ENCODE results near the gene NFYA. TPM values are rescaled to one million over a fixed set of nuclear protein-coding genes. Genes with fewer than 3 reads are reported as not detected.

The NFYA gene
- total and polyA plus RNA-seq, 12 donors = 6.4 to 21.4 (median 13.7) TPM

GRCh38 chr6:41073968-41074691, 1.4 kb downstream of the NFYA start:
- DNase-seq = peak in 2 of 7 donors; percentile 16 to 34
- intact Hi-C loops (cut with DNase I) = no loop called here
- peaks cover 0 to 4% of the 10 kb centered on the region in 2 donors for H3K36me3 ChIP-seq (replicated peaks in 1 of 2)
- no peak for TF ChIP-seq POLR2A (IDR thresholded peaks at IDR 0.05)
- TF ChIP-seq, protein P1, sequence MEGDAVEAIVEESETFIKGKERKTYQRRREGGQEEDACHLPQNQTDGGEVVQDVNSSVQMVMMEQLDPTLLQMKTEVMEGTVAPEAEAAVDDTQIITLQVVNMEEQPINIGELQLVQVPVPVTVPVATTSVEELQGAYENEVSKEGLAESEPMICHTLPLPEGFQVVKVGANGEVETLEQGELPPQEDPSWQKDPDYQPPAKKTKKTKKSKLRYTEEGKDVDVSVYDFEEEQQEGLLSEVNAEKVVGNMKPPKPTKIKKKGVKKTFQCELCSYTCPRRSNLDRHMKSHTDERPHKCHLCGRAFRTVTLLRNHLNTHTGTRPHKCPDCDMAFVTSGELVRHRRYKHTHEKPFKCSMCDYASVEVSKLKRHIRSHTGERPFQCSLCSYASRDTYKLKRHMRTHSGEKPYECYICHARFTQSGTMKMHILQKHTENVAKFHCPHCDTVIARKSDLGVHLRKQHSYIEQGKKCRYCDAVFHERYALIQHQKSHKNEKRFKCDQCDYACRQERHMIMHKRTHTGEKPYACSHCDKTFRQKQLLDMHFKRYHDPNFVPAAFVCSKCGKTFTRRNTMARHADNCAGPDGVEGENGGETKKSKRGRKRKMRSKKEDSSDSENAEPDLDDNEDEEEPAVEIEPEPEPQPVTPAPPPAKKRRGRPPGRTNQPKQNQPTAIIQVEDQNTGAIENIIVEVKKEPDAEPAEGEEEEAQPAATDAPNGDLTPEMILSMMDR (IDR thresholded peaks at IDR 0.05) = no peak
- H3K27me3 ChIP-seq = no peaks in the 10 kb centered on the region
- H3K4me3 ChIP-seq = peak overlapping the region; percentile 62 to 98 (median 85)
- H3K27ac ChIP-seq = peak overlapping the region; percentile 95 to 100 (median 99)
- no peaks in the 10 kb centered on the region for H3K9me3 ChIP-seq (replicated peaks in 1 of 3)
- H3K4me1 ChIP-seq (replicated peaks in 1 of 2) = peaks cover 19 to 27% of the 10 kb centered on the region in 2 donors
- 4 to 5% (median 5%) methylated on average over 11 of the region's 11 CpGs for WGBS, 4 donors

DNA sequence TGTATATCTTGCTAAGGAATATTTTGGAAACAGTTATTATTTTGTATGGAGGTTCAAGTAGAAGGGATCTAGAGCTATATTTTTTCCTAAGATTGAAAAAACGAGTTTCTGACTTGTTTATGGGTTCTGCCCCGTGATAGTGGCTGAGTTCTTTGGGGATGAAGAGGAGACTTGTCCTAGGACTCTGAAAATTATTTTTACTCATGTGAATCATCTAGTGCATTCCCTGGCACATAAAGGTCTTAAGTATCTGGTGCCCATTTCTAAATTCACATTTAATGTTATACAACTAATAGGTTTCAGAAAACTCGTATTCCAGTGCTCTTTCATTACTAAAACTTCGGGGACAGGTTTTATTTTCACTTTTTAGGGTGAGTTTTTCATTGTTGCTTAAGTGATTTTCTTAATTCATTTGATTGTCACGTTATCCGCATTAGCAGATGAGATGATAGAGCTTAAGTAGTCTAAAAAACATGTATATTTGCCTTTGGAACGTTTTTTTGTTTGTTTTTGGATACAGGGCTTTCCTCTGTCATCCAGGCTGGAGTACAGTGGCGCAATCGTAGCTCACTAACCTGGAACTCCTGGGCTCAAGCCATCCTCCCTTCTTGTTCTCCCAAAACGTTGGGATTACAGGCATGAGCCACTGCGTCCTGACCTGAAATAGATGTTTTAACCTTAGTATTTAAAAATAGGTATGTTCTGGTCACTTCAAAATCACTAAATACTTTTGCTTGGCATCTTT, 2.1 kb downstream of the NFYA start:
- intact Hi-C loops (cut with DNase I) = no loop called here
- WGBS, 4 donors = 47 to 52% (median 50%) methylated on average over 11 of the region's 11 CpGs
- H3K9me3 ChIP-seq (replicated peaks in 1 of 3) = no peaks in the 10 kb centered on the region
- H3K27ac ChIP-seq = peak overlapping the region in 4 of 5 donors; percentile 98 to 100 (median 99)
- peaks cover 0 to 7% of the 10 kb centered on the region in 2 donors for H3K36me3 ChIP-seq (replicated peaks in 1 of 2)
- H3K4me3 ChIP-seq = peak overlapping the region in 1 of 4 donors; percentile 98
- H3K27me3 ChIP-seq = no peaks in the 10 kb centered on the region
- no peak for TF ChIP-seq POLR2A (IDR thresholded peaks at IDR 0.05)
- TF ChIP-seq, protein P1 (IDR thresholded peaks at IDR 0.05) = no peak
- peaks cover 19 to 27% of the 10 kb centered on the region in 2 donors for H3K4me1 ChIP-seq (replicated peaks in 1 of 2)
- peak in 1 of 7 donors; percentile 18 for DNase-seq

DNA sequence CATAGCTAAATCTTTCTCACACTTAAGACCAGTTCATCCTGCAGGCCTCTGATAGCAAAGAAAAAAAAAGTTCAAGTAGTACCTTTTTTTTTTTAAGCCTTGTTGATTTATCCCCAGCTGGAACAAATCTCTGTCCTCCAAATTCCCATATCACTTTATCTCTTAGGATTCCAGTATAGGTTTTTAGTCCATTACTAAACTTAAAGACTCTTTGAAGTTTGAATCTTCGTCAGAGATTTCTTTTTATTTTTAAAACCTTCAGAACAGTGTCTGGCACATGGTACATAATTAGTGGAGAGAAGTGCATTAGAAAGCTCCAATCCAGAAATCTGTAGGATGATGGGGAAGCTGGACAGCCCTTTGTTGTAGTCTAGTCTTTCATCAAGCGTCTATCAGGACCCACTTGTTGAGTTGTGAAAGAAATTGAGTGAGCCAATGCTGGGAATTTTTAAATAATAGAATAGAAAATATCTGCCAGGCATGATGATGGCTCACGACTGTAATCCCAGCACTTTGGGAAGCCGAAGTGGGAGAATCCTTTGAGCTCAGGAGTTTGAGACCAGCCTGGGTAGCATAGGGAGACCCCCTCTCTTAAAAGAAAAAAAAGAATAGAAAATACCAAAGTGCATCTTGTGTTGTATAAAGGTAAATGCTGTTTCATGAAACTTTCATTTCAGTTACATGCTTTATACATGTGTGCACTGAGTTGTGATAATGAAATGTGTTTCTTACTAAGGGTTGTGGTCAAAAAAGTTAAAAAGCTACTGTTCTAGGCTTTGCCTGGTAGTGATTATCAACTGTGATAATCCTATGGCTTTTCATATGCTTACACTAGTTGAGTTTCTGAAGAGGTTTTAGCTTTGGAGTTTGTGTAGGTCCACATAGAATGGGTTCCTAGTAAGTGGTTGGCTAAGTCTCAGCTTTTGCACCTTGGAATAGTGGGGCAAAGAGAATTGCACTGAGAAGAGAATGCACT, 3.2 kb downstream of the NFYA start:
- TF ChIP-seq POLR2A (IDR thresholded peaks at IDR 0.05) = no peak
- TF ChIP-seq, protein P1 (IDR thresholded peaks at IDR 0.05) = no peak
- WGBS, 4 donors = 85 to 89% (median 86%) methylated on average over 4 of the region's 4 CpGs

More for the DNA sequence above, 3.2 kb downstream of the NFYA start:
- Histone ChIP-seq H3K27ac (no peak overlapping the region), H3K4me3 (no peak overlapping the region), H3K9me3 (replicated peaks in 1 of 3) (no peaks in the 10 kb centered on the region), H3K27me3 (no peaks in the 10 kb centered on the region), H3K4me1 (replicated peaks in 1 of 2) (peaks cover 14 to 20% of the 10 kb centered on the region in 2 donors), H3K36me3 (replicated peaks in 1 of 2) (peaks cover 0 to 18% of the 10 kb centered on the region in 2 donors)
- intact Hi-C loops (cut with DNase I) = no loop called here
- DNase-seq = no peak
